Breast epithelium (tissue), 4 donors: ENCODE measurements around the gene CSRNP2. TPM values are rescaled to one million over a fixed set of nuclear protein-coding genes. Genes with fewer than 3 reads are reported as not detected.
A peak's percentile ranks its signal among the peaks of the same experiment; 100 is the strongest.

ENCODE experiments used
- DNase-seq, 2 donors: peaks; one replicate each; pipeline ENCODE4 v3.0.0-alpha.2; 2019; ENCODE audit warnings: low spot score in 2 of 2
- H3K27ac ChIP-seq, 2 donors: fragments of 200-600 bp; sonication (generic) in 1 of 2; one replicate each; pipeline ENCODE4 v1.5.1; 2016 to 2019; ENCODE audit warnings: mild to moderate bottlenecking in 1 of 2
- H3K27me3 ChIP-seq, 2 donors: fragments of 200-600 bp; sonication (generic) in 1 of 2; one replicate each; pipeline versions ENCODE4 v1.5.1 to v1.6.0; 2017 to 2019; ENCODE audit warnings: control low read depth in 1 of 2, mild to moderate bottlenecking in 1 of 2
- H3K36me3 ChIP-seq: fragments of 200-600 bp; one replicate; pipeline ENCODE4 v1.5.1; 2019
- H3K4me1 ChIP-seq, 2 donors: fragments of 200-600 bp; sonication (generic); one replicate each; pipeline ENCODE4 v1.5.1; 2016 to 2019; ENCODE audit warnings: control low read depth in 1 of 2
- H3K4me3 ChIP-seq, 3 donors: fragments of 200-600 bp; sonication (generic); 1 replicate in 2 of 3; 2 replicates in 1 of 3; pipeline ENCODE4 v1.5.1; 2016 to 2019; ENCODE audit warnings: mild to moderate bottlenecking in 3 of 3, moderate library complexity in 2 of 3
- H3K9me3 ChIP-seq, 2 donors: fragments of 200-600 bp; sonication (generic) in 1 of 2; one replicate each; pipeline ENCODE4 v1.5.1; 2016 to 2019; ENCODE audit warnings: control low read depth in 1 of 2
- POLR2A ChIP-seq: fragments of 450-650 bp; IDR thresholded peaks from one replicate; pipeline ENCODE4 v1.6.1; 2016; ENCODE audit warnings: antibody characterized with exemption, mild to moderate bottlenecking, moderate library complexity
- POLR2AphosphoS5 ChIP-seq, 3 donors: sonication (generic); formaldehyde crosslinking; IDR thresholded peaks; one replicate each; pipeline ENCODE4 v1.6.1; 2017; ENCODE audit warnings: antibody characterized with exemption in 3 of 3
- intact Hi-C: fragments of 100-400 bp; cut with DNase I; formaldehyde crosslinking; loops from one replicate; pipeline ENCODE4 v1.15.1; 2023; ENCODE audit warnings: low total_unique reads
- total RNA-seq, 3 donors: library from RNA; depleted of rRNA; stranded (reverse); fragments of >200 nt; gene quantifications; one replicate each; pipeline ENCODE4 v1.1.0, GENCODE V29; 2016
- TF ChIP-seq, protein P1 (sequence below), 3 donors: fragments of 450-650 bp; IDR thresholded peaks; one replicate each; pipeline ENCODE4 v1.5.1; 2016 to 2017; ENCODE audit warnings: antibody characterized with exemption in 3 of 3, mild to moderate bottlenecking in 3 of 3, moderate library complexity in 3 of 3

Gene CSRNP2
- total RNA-seq, 3 donors from 2014 or later = 20.2 to 37.3 (median 35.7) TPM

DNA sequence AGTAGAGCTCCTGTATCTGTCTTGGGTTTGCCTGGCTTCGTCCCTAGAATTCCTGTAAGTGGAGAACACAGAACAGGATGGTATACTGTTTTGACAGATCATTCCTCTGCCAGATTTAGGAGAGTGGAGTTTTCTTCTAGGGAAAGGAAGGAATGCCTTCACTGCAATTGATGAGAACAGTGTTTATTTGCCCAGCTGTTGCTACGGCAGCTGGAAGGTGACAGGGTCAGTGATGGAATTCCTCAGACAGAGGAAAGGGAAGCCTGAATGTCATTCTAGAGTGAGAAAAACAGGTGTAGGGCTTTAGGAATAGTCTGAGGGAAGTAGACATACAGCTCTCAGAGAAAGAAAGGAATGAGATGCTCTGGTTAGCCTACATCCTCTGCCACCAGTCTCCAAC, 11.7 kb downstream of the CSRNP2 start:
- H3K36me3 ChIP-seq = no peaks in the 10 kb centered on the region
- H3K27ac ChIP-seq = no peak overlapping the region
- DNase-seq = no peak
- no peak overlapping the region for H3K4me3 ChIP-seq
- H3K4me1 ChIP-seq = no peaks in the 10 kb centered on the region
- intact Hi-C loops = no loop called here
- no peaks in the 10 kb centered on the region for H3K9me3 ChIP-seq
- TF ChIP-seq, protein P1, sequence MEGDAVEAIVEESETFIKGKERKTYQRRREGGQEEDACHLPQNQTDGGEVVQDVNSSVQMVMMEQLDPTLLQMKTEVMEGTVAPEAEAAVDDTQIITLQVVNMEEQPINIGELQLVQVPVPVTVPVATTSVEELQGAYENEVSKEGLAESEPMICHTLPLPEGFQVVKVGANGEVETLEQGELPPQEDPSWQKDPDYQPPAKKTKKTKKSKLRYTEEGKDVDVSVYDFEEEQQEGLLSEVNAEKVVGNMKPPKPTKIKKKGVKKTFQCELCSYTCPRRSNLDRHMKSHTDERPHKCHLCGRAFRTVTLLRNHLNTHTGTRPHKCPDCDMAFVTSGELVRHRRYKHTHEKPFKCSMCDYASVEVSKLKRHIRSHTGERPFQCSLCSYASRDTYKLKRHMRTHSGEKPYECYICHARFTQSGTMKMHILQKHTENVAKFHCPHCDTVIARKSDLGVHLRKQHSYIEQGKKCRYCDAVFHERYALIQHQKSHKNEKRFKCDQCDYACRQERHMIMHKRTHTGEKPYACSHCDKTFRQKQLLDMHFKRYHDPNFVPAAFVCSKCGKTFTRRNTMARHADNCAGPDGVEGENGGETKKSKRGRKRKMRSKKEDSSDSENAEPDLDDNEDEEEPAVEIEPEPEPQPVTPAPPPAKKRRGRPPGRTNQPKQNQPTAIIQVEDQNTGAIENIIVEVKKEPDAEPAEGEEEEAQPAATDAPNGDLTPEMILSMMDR (IDR thresholded peaks at IDR 0.05) = no peak
- TF ChIP-seq POLR2A = no peak
- no peak for TF ChIP-seq POLR2AphosphoS5 (IDR thresholded peaks at IDR 0.05)
- H3K27me3 ChIP-seq = no peaks in the 10 kb centered on the region

DNA sequence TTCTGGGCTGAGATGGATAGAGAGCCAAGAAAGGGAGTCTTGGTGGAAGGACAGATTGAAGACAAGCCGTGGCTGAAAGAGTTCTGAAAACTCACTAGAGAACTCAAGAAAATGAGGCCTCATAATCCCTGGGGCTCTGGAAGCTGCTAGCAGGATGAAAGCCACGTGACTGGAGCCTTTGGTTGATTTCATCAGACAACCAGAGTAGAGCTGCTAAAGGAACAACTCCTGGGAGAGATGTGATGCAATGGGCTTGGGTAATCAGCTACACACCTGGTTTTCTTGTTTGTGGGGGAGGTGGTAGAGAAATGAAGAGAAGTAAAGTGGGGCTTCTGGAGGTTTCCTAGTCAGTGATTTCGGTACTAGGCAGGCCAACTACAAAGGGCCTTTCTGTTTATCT, 13.4 kb downstream of the CSRNP2 start:
- H3K27me3 ChIP-seq = no peaks in the 10 kb centered on the region
- no peaks in the 10 kb centered on the region for H3K4me1 ChIP-seq
- TF ChIP-seq POLR2A = no peak
- TF ChIP-seq, protein P1 (IDR thresholded peaks at IDR 0.05) = no peak
- no peak for TF ChIP-seq POLR2AphosphoS5 (IDR thresholded peaks at IDR 0.05)
- no peak overlapping the region for H3K4me3 ChIP-seq
- H3K27ac ChIP-seq = peak overlapping the region in 1 of 2 donors; percentile 15
- no peaks in the 10 kb centered on the region for H3K9me3 ChIP-seq
- no peak for DNase-seq
- intact Hi-C loops = no loop called here
- H3K36me3 ChIP-seq = no peaks in the 10 kb centered on the region

DNA sequence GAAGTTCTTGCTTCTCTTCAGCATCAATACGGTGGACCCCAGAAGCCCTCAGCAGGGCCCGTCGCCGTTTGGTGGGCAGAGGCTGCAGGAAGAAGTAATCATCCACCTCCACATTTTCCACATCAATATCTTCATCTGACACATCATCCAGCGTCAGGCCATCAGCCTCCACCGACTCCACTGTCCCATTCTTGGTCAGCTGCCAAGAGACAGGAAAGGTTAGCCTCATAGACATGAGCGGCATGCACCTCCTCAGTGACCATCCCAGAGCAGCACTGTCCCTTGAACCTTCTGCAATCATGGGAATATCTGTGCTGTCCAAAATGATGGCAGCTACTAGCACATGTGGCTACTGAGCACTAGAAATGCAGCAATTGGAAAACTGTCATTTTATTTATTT, 15.6 kb downstream of the CSRNP2 start:
- peaks cover 4% of the 10 kb centered on the region for H3K36me3 ChIP-seq
- H3K27ac ChIP-seq = no peak overlapping the region
- no peak for DNase-seq
- no peak overlapping the region for H3K4me3 ChIP-seq
- H3K9me3 ChIP-seq = no peaks in the 10 kb centered on the region
- no peaks in the 10 kb centered on the region for H3K27me3 ChIP-seq
- no peaks in the 10 kb centered on the region for H3K4me1 ChIP-seq
- TF ChIP-seq, protein P1 (IDR thresholded peaks at IDR 0.05) = no peak
- no peak for TF ChIP-seq POLR2AphosphoS5 (IDR thresholded peaks at IDR 0.05)
- no peak for TF ChIP-seq POLR2A
- intact Hi-C loops = no loop called here

DNA sequence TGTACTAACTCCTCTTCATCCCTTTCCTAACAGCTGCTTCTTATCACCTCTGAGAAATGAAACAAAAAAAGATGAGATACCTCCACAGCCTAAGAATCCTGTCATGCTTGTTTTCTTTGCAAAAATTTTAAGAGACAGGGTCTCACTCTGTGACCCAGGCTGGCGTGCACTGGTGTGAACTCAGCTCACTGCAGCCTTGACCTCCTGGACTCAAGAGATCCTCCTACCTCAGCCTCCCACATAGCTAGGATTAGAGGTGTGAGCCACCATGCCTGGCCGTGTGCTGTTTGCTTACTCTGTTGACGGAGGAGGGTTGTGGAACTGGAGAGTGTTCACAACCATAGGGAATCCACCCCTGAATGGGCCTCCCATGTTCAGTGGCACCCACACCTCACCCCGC, 16.2 kb downstream of the CSRNP2 start:
- intact Hi-C loops = no loop called here
- TF ChIP-seq POLR2AphosphoS5 (IDR thresholded peaks at IDR 0.05) = no peak
- TF ChIP-seq, protein P1 (IDR thresholded peaks at IDR 0.05) = no peak
- TF ChIP-seq POLR2A = no peak
- Histone ChIP-seq H3K4me1 (no peaks in the 10 kb centered on the region), H3K27ac (no peak overlapping the region), H3K4me3 (no peak overlapping the region), H3K27me3 (no peaks in the 10 kb centered on the region), H3K9me3 (no peaks in the 10 kb centered on the region), H3K36me3 (peaks cover 4% of the 10 kb centered on the region)
- no peak for DNase-seq

DNA sequence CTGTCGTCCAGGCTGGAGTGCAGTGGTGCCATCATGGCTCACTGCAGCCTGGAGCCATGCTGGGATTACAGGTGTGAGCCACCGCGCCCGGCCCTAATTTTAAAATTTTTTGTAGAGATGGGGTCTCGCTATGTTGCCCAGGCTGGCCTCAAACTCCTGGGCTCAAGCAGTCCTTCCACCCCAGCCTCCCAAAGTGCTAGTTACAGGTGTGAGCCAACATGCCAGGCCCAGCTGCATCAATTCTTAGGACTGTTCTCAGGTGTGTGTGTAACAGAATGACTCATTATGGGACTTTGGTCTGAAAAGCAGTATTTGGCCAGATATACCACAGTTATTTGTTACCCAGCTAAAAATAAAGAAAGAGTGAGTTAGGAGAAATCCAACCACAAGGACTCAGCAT, 17.9 kb downstream of the CSRNP2 start:
- intact Hi-C loops = no loop called here

More for the DNA sequence above, 17.9 kb downstream of the CSRNP2 start:
- Histone ChIP-seq H3K9me3 (no peaks in the 10 kb centered on the region), H3K4me3 (no peak overlapping the region), H3K4me1 (no peaks in the 10 kb centered on the region), H3K27me3 (no peaks in the 10 kb centered on the region), H3K36me3 (peaks cover 4% of the 10 kb centered on the region), H3K27ac (no peak overlapping the region)
- TF ChIP-seq POLR2AphosphoS5 (IDR thresholded peaks at IDR 0.05) = no peak
- TF ChIP-seq, protein P1 (IDR thresholded peaks at IDR 0.05) = no peak
- TF ChIP-seq POLR2A = no peak
- DNase-seq = no peak
